Measurements from ENCODE around the gene MAGEC2.
A peak's percentile ranks its signal among the peaks of the same experiment; 100 is the strongest.

The MAGEC2 gene

DNA sequence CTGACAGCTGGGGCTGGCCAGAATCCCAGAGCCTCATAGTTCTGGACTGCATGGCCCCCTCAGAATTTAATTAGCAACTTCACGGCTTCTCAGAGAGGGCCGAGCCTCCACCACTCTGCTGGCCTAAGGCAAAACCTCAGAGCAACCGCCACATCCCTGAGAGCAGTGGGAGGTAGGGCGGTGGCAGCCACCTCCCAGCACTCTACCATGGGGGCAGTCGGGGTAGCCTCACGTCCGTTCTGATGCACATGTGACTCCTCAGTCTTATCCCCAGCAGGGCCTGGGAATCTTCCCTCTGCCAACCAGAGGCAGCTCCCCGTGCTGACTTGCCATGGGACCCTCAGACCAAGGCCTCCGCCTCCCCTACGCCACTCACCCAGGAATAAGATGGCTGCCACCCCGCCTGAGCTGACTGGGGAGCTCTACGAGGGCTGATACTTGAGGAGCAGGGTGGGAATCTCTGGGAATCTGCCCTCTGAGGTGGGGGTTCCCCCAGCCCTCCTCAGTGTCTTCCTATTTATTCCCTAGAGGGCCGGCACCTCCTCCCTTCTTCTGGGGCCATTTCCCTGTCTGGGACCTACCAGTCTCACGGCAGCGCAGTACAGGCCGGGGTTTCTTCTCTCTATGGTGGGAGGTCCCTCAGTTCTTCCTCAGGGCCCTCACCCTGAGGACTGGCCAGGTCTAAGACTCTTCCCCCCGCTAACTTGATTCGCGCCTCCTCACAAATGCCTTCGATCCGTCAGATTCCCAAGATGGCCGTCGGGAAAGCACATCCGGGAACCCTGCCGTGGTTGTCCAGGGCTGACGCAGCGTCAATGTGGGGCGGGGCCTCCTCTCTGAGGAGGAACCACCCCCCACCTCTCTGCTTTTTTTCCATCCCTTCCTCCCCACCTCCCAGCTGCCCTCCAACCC lies at the start of gene MAGEC2:
TSS of gene MAGEC2 (minus strand) at position 769 of the 912 bp plus-strand sequence. CDS start 1,303 bp downstream, outside the sequence.
- no peak for DNase-seq (ENCODE audit: low spot score)

DNA sequence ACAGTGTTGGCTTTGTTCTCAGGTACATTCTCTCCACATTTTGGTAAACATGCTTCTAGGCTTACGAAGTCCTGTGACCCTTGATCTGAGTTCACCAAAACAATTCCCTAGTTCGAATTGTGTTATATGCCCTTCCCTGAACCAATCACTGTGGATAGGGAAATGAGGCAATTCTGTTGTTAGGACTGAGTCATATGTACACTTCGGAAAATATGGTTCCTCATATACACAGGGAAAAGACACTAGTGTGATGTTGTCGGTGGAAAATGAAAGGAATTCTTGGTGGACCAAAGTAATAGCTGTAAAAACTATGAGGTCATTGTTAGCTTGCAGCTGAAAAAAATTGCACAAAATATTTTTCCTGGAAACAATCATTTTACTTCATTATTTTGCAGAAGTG lies 46.6 kb upstream of the MAGEC2 start:
- no peak for DNase-seq (ENCODE audit: low spot score)

DNA sequence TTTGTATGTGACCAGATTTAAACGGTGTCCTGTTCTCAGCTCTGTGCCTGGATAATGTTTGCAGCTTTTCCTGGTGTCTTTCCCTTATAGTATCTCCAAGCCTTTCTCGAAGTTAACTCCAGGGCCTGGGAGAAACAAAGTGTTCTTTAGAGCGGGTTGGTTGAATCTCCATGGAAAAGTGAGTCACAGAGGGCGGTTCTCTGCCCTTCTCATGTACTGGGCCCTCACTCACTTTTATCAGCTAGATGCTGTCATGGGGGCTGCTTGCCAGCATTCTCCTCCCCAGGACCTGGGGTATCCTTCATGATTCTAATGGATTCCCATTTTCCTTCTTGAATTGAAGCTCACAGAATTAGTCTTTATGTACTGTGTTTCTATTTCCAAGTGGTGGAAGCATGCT lies 46.1 kb upstream of the MAGEC2 start:
- no peak for DNase-seq (ENCODE audit: low spot score)

GRCh38 chrX:142250502-142250901 lies 45.4 kb upstream of the MAGEC2 start:
- no peak for DNase-seq (ENCODE audit: low spot score)

DNA sequence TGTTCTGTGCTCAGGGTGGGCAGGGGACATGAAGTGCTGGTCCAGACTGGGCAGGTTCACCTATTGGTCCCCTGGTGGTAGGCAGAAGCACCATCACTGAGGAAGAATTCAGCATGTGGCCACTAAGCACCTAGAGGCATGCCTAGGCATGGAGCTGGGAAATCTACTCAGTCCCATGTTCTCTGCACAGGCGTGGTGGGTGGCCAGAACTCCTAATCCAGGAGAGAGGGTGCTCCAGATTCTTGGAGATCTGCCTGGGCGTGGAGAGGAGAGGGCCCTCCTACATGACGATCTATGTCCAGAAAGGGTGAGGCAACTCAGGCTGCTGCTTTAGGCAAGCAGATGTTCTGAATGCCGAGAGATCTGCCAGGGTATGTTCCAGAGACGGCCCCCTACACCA lies 44.6 kb upstream of the MAGEC2 start:
- DNase-seq (ENCODE audit: low spot score) = no peak

DNA sequence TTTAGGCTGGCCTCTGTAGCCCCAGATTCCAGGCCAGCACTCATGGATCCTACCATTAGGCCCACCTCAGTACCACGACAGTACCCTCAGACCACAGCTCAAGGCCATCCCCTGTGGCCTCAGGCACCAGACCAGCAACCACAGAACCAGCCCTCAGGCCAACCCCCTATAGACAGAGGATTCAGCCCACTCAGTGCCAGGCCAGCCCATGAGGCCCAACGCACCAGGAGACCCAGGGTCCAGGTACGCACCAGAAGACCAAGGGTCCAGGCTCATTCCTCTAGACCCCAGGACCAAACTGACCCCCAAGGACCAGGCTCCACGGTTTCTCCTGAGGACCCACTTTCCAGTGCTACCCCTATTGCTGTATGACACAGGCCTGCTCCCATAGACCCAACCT lies 39.5 kb upstream of the MAGEC2 start:
- DNase-seq (ENCODE audit: low spot score) = no peak

GRCh38 chrX:142238536-142238935 lies 33.4 kb upstream of the MAGEC2 start:
- peak; percentile 19 for DNase-seq (ENCODE audit: low spot score)

GRCh38 chrX:142233400-142233799 lies 28.3 kb upstream of the MAGEC2 start:
- DNase-seq (ENCODE audit: low spot score) = no peak

- no peak for DNase-seq (ENCODE audit: low spot score)
Measured at GRCh38 chrX:142214081-142214480, 9.0 kb upstream of the MAGEC2 start.

DNA sequence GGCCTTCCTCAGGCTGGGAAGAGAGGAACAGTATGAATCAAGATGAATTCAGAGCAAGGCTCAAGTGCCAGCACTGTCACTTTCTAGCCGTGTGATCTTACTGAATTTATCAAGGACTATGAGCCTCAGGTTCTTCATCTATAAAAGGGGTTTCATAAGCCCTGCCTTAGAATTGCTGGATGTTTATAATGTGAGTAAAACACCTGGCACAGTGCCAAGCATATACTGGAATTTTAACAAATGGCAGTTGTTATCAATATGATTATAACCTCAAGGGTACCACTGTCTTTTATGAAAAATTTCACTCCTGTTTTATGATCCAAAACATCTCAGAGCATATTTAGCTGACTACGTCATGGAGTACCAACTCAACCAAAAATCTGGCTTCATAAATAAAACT lies 4.0 kb downstream of the MAGEC2 start:
- no peak for DNase-seq (ENCODE audit: low spot score)

DNA sequence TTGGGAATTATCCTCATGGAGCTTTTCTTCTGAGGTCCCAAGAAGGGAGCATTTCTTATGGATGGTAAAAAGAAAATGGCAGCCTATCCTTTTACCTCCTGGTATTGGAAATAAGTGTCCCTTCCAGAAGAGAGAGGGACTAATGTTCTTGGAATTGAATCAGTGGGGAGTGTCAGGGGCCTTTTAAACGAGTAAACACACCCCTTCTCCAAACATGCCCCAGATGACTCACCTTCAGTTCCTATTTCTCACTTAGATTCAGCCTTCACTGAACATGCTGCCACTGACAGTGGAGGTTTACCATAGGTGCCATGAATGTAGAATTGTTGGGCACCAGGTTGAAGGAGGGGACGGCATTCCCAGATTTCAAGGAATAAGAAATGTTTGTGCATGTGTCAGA lies 19.0 kb downstream of the MAGEC2 start:
- DNase-seq (ENCODE audit: low spot score) = no peak

- DNase-seq (ENCODE audit: low spot score) = no peak
Measured at GRCh38 chrX:142184756-142185602, 20.1 kb downstream of the MAGEC2 start.

DNA sequence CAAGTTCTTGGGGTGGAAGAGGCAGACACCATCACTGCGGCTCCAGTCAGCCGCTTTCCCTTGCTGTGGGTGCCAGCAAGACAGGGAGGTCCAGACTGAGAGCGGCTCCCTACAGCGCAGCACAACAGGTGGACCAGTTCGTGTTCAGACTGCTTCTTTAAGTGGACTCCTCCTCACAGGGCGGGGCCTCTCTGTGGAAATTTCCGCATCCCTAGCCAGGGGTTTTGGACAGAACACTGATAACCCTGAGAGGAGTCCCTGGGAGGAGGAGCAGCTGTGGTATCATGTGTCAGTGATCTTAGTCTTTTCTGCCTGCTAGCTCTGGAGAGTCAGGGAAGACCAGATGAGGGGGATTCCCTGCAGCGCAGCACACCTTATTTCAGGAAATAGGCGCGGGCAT lies 48.5 kb downstream of the MAGEC2 start:
- no peak for DNase-seq (ENCODE audit: low spot score)
